Measurements from ENCODE around the gene EXOC6B. TPM values are rescaled to one million over a fixed set of nuclear protein-coding genes. Genes with fewer than 3 reads are reported as not detected.

Gene EXOC6B
- total and polyA plus RNA-seq, 2 of the 8 experiments (the other 6 are each of a cell fraction or from before 2014, with no cell fraction given), result 13.5 to 33.0 TPM

GRCh38 chr2:72457801-72458516 is 367.9 kb downstream of the EXOC6B start:
- Histone ChIP-seq H3K23ac (ENCODE audit: insufficient read length) (no peak overlapping the region), H4K8ac (ENCODE audit: extremely low read depth, insufficient read depth, low read length) (no peak overlapping the region), H4K91ac (replicated peaks; ENCODE audit: insufficient read length, low read length) (no peak overlapping the region), H3K27ac (ENCODE audit: low read depth, low read length) (no peak overlapping the region), H3K36me3 (ENCODE audit: control insufficient read depth in 2 of 4, insufficient read depth in 4 of 4, low read length in 3 of 4) (peaks cover 0 to 4% (median 0%) of the 10 kb centered on the region in 4 experiments; a peak in 1 of 8 replicates), H3K18ac (ENCODE audit: extremely low read depth, low read length) (no peak overlapping the region), H3K23me2 (ENCODE audit: low read depth, low read length) (no peaks in the 10 kb centered on the region), H3K9me3 (ENCODE audit: insufficient read depth in 2 of 2, low read depth in 1 of 2, low read length in 1 of 2) (no peaks in the 10 kb centered on the region; a peak in 1 of 4 replicates), H3K4me2 (ENCODE audit: insufficient read depth in 1 of 2, low read depth in 2 of 2, low read length in 2 of 2) (no peak overlapping the region), H2AK5ac (ENCODE audit: low read depth, low read length) (no peak overlapping the region), H3K4ac (replicated peaks; ENCODE audit: insufficient read length, low read depth, low read length) (no peak overlapping the region), H2BK5ac (ENCODE audit: low read depth, low read length) (no peak overlapping the region), H2BK15ac (ENCODE audit: low read length) (no peak overlapping the region), H2BK12ac (ENCODE audit: low read depth, low read length) (no peak overlapping the region), H2AFZ (ENCODE audit: low read length) (no peak overlapping the region), H2BK120ac (replicated peaks; ENCODE audit: low read depth, low read length) (no peak overlapping the region), H3K14ac (ENCODE audit: insufficient read length) (no peak overlapping the region), H3K4me3 (ENCODE audit: extremely low read depth in 1 of 4, insufficient read depth in 2 of 4, low read depth in 3 of 4, low read length in 4 of 4) (no peak overlapping the region), H3K79me2 (ENCODE audit: control insufficient read depth in 1 of 2, insufficient read depth in 2 of 2, low read length in 2 of 2) (no peaks in the 10 kb centered on the region), H3K4me1 (replicated peaks in 1 of 4; ENCODE audit: control insufficient read depth in 3 of 4, insufficient read depth in 4 of 4, low read length in 3 of 4) (no peaks in the 10 kb centered on the region), H2BK20ac (ENCODE audit: low read length) (no peak overlapping the region), H3K56ac (replicated peaks; ENCODE audit: insufficient read length, low read depth, low read length) (no peak overlapping the region), H3K27me3 (replicated peaks in 1 of 4; ENCODE audit: control insufficient read depth in 3 of 4, extremely low read depth in 1 of 4, insufficient read depth in 3 of 4, low read length in 3 of 4) (no peaks in the 10 kb centered on the region), H3K9ac (replicated peaks in 1 of 4; ENCODE audit: extremely low read depth in 1 of 4, low read depth in 3 of 4, low read length in 3 of 4) (no peak overlapping the region; a peak in 1 of 7 replicates), H3K79me1 (ENCODE audit: low read depth, low read length) (no peaks in the 10 kb centered on the region), H4K5ac (ENCODE audit: insufficient read length, low read depth, low read length) (no peak overlapping the region), H4K20me1 (replicated peaks in 1 of 2; ENCODE audit: control insufficient read depth in 1 of 2, insufficient read depth in 2 of 2, low read length in 2 of 2) (peaks cover 0 to 2% of the 10 kb centered on the region in 2 experiments)
- ChIA-PET CTCF (ENCODE audit: partially characterized antibody) (no interaction called here), POLR2A (ENCODE audit: partially characterized antibody) (no interaction called here)
- 94% methylated on average over 6 of the region's 6 CpGs; no CpG with 5 or more reads in 1 of the 2 experiments for WGBS, 2 experiments (ENCODE audit: extremely low coverage in 1 of 2, insufficient coverage in 1 of 2, insufficient read length in 1 of 2, insufficient replicate concordance in 2 of 2, low coverage in 1 of 2, low lambda C conversion rate in 2 of 2, missing lambda C conversion rate in 1 of 2)
- FAIRE-seq, result no peak
- DNase-seq (ENCODE audit: low read depth in 1 of 2, low spot score in 2 of 2), result no peak
- TF ChIP-seq SUZ12 (IDR thresholded peaks at IDR 0.05; ENCODE audit: low read length) (no peak), SP4 (IDR thresholded peaks at IDR 0.05; ENCODE audit: low read length) (no peak), BACH1 (IDR thresholded peaks at IDR 0.05; ENCODE audit: low read length) (no peak), SAP30 (IDR thresholded peaks at IDR 0.05; ENCODE audit: insufficient read depth, insufficient replicate concordance, low read length) (no peak), CEBPB (IDR thresholded peaks at IDR 0.05; ENCODE audit: low read depth, low read length) (no peak), EP300 (IDR thresholded peaks at IDR 0.05; ENCODE audit: borderline replicate concordance in 1 of 2, low read depth in 2 of 2, low read length in 2 of 2) (no peak), CREB1 (IDR thresholded peaks at IDR 0.05) (no peak), ASH2L (IDR thresholded peaks at IDR 0.05; ENCODE audit: low read length) (no peak), RNF2 (IDR thresholded peaks at IDR 0.05; ENCODE audit: borderline replicate concordance, low read depth, low read length, missing control alignments, poor library complexity, severe bottlenecking) (no peak), EGR1 (IDR thresholded peaks at IDR 0.05; ENCODE audit: borderline replicate concordance, low read depth, low read length) (no peak), YY1 (IDR thresholded peaks at IDR 0.05; ENCODE audit: low read depth, low read length) (no peak), SP2 (IDR thresholded peaks at IDR 0.05; ENCODE audit: low read length) (no peak), SRF (IDR thresholded peaks at IDR 0.05; ENCODE audit: low read depth, low read length) (no peak), RAD21 (IDR thresholded peaks at IDR 0.05 in 1 of 2, conservative IDR thresholded peaks at IDR 0.05 in 1 of 2; ENCODE audit: low read depth in 2 of 2, low read length in 2 of 2) (no peak)
